H9 (cell line): ENCODE measurements around the gene VPS35L. TPM values are rescaled to one million over a fixed set of nuclear protein-coding genes. Genes with fewer than 3 reads are reported as not detected.

Experiments
- DNase-seq: peaks from one replicate; pipeline ENCODE4 v3.0.0-alpha.2; 2017
- H2AFZ ChIP-seq: one replicate; pipeline ENCODE4 v1.6.1; 2013; ENCODE audit warnings: mild to moderate bottlenecking, low read length, control low read depth, moderate library complexity
- H2AK5ac ChIP-seq: 2 replicates; pipeline ENCODE4 v1.6.1; 2013; ENCODE audit warnings: low read length, control low read depth, mixed read lengths; ENCODE audit not compliant: insufficient read length
- H2BK120ac ChIP-seq: one replicate; pipeline ENCODE4 v1.6.1; 2013; ENCODE audit warnings: low read depth, mild to moderate bottlenecking, low read length, control low read depth, inconsistent platforms; ENCODE audit not compliant: poor library complexity, severe bottlenecking
- H2BK12ac ChIP-seq: 2 replicates; pipeline ENCODE4 v1.6.1; 2013; ENCODE audit warnings: low read length, control low read depth, mixed read lengths, low read depth; ENCODE audit not compliant: insufficient read length
- H2BK15ac ChIP-seq: 2 replicates; pipeline ENCODE4 v1.6.1; 2013; ENCODE audit warnings: low read depth, low read length, control low read depth
- H2BK20ac ChIP-seq: one replicate; pipeline ENCODE4 v1.6.1; 2013; ENCODE audit warnings: low read depth, mild to moderate bottlenecking, low read length, control low read depth, inconsistent platforms; ENCODE audit not compliant: poor library complexity, severe bottlenecking
- H2BK5ac ChIP-seq: 2 replicates; pipeline ENCODE4 v1.6.1; 2013; ENCODE audit warnings: low read length, control low read depth, mixed read lengths; ENCODE audit not compliant: insufficient read length
- H3K14ac ChIP-seq: 2 replicates; pipeline ENCODE4 v1.6.1; 2013; ENCODE audit warnings: low read length, control low read depth; ENCODE audit not compliant: insufficient read depth
- H3K18ac ChIP-seq: 2 replicates; pipeline ENCODE4 v1.6.1; 2013; ENCODE audit warnings: low read depth, mild to moderate bottlenecking, mixed read lengths, low read length, control low read depth; ENCODE audit not compliant: insufficient read length
- H3K23ac ChIP-seq: 2 replicates; pipeline ENCODE4 v1.6.1; 2013; ENCODE audit warnings: low read length, control low read depth, mixed read lengths, low read depth; ENCODE audit not compliant: insufficient read length
- H3K23me2 ChIP-seq: 2 replicates; pipeline ENCODE4 v1.6.1; 2013; ENCODE audit warnings: low read depth, mild to moderate bottlenecking, mixed read lengths, low read length, control low read depth; ENCODE audit not compliant: insufficient read length, poor library complexity, severe bottlenecking
- H3K27ac ChIP-seq: 2 replicates; pipeline ENCODE4 v1.5.1; 2013; ENCODE audit warnings: low read length, control low read depth, mixed read lengths, low read depth; ENCODE audit not compliant: insufficient read length
- H3K27me3 ChIP-seq: 2 replicates; pipeline ENCODE4 v1.6.1; 2013; ENCODE audit warnings: low read length, control low read depth, inconsistent platforms; ENCODE audit not compliant: insufficient read depth
- H3K4ac ChIP-seq: 2 replicates; pipeline ENCODE4 v1.6.1; 2013; ENCODE audit warnings: low read depth, mild to moderate bottlenecking, control low read depth, inconsistent platforms, low read length, moderate library complexity
- H3K4me1 ChIP-seq: 2 replicates; pipeline ENCODE4 v1.6.1; 2013; ENCODE audit warnings: low read length, control low read depth, inconsistent platforms; ENCODE audit not compliant: insufficient read depth
- H3K4me2 ChIP-seq: 2 replicates; pipeline ENCODE4 v1.6.1; 2013; ENCODE audit warnings: low read length, control low read depth, mixed read lengths; ENCODE audit not compliant: insufficient read length, insufficient read depth
- H3K56ac ChIP-seq: 2 replicates; pipeline ENCODE4 v1.6.1; 2013; ENCODE audit warnings: low read depth, mild to moderate bottlenecking, mixed read lengths, low read length, control low read depth; ENCODE audit not compliant: insufficient read length
- H3K79me1 ChIP-seq: 2 replicates; pipeline ENCODE4 v1.6.1; 2013; ENCODE audit warnings: low read depth, mild to moderate bottlenecking, moderate library complexity, low read length, control low read depth, inconsistent platforms; ENCODE audit not compliant: insufficient read depth, poor library complexity, severe bottlenecking
- H3K79me2 ChIP-seq: 2 replicates; pipeline ENCODE4 v1.6.1; 2013; ENCODE audit warnings: low read length, control low read depth, inconsistent platforms; ENCODE audit not compliant: insufficient read depth
- H3K9ac ChIP-seq: 2 replicates; pipeline ENCODE4 v1.6.1; 2013; ENCODE audit warnings: low read length, control low read depth, mixed read lengths; ENCODE audit not compliant: insufficient read length; ENCODE audit errors: extremely low read depth
- H3K9me3 ChIP-seq: one replicate; pipeline ENCODE4 v1.6.1; 2013; ENCODE audit warnings: low read depth, low read length, inconsistent platforms; ENCODE audit not compliant: control insufficient read depth
- H3T11ph ChIP-seq: one replicate; pipeline ENCODE4 v1.6.1; 2013; ENCODE audit warnings: mild to moderate bottlenecking, low read length, control low read depth, inconsistent platforms
- H4K20me1 ChIP-seq: one replicate; pipeline ENCODE4 v1.6.1; 2013; ENCODE audit not compliant: control insufficient read depth, insufficient read length, insufficient read depth
- H4K5ac ChIP-seq: 2 replicates; pipeline ENCODE4 v1.6.1; 2013; ENCODE audit warnings: low read depth, mild to moderate bottlenecking, mixed read lengths, low read length, control low read depth; ENCODE audit not compliant: insufficient read length
- H4K8ac ChIP-seq: replicated peaks from 2 replicates; pipeline ENCODE4 v1.6.1; 2013; ENCODE audit warnings: low read length, control low read depth, mixed read lengths, low read depth; ENCODE audit not compliant: insufficient read length
- H4K91ac ChIP-seq: 2 replicates; pipeline ENCODE4 v1.6.1; 2013; ENCODE audit warnings: low read depth, mild to moderate bottlenecking, moderate library complexity, mixed read lengths, low read length, control low read depth; ENCODE audit not compliant: insufficient read length
- H3K27ac Mint-ChIP-seq, 3 experiments: 2 replicates in 2 of 3; 3 replicates in 1 of 3; pipeline ENCODE4 v1.8.0; 2020 to 2021; ENCODE audit warnings: mixed read lengths in 3 of 3, mild to moderate bottlenecking in 1 of 3, moderate library complexity in 1 of 3
- H3K27me3 Mint-ChIP-seq: 2 replicates; pipeline ENCODE4 v1.8.0; 2021; ENCODE audit warnings: low read depth, mild to moderate bottlenecking, moderate library complexity, mixed read lengths
- H3K36me3 Mint-ChIP-seq, 3 experiments: 2 replicates in 2 of 3; 3 replicates in 1 of 3; pipeline ENCODE4 v1.8.0; 2020 to 2021; ENCODE audit warnings: low read depth in 3 of 3, mixed read lengths in 3 of 3; ENCODE audit not compliant: insufficient read depth in 1 of 3
- H3K4me1 Mint-ChIP-seq, 2 experiments: 2 replicates each; pipeline ENCODE4 v1.8.0; 2020; ENCODE audit warnings: mixed read lengths in 2 of 2
- H3K4me3 Mint-ChIP-seq, 2 experiments: 2 replicates in 1 of 2; 3 replicates in 1 of 2; pipeline ENCODE4 v1.8.0; 2020 to 2021; ENCODE audit warnings: mild to moderate bottlenecking in 2 of 2, mixed read lengths in 2 of 2, moderate library complexity in 1 of 2
- H3K9me3 Mint-ChIP-seq, 2 experiments: 2 replicates in 1 of 2; 3 replicates in 1 of 2; pipeline ENCODE4 v1.8.0; 2020; ENCODE audit warnings: mild to moderate bottlenecking in 2 of 2, mixed read lengths in 2 of 2, moderate library complexity in 1 of 2
- CTCF ChIP-seq: fragments of 200-600 bp; sonication (generic); conservative IDR thresholded peaks from 3 replicates; pipeline ENCODE4 v1.8.0; 2021; ENCODE audit warnings: antibody characterized with exemption, mild to moderate bottlenecking
- WGBS: extraction: QIAGEN DNeasy Blood & Tissue Kit; methylation state at CpG from one replicate; pipeline ENCODE4 v1.1.7; 2013; ENCODE audit warnings: missing lambda C conversion rate, low lambda C conversion rate, mixed read lengths; ENCODE audit not compliant: insufficient read length; ENCODE audit errors: extremely low coverage; 5-methylcytosine and 5-hydroxymethylcytosine counted together
- total RNA-seq: library from RNA; stranded (reverse); gene quantifications from 2 replicates; pipeline ENCODE4 v1.2.1, GENCODE V29; 2021

Gene VPS35L
- total RNA-seq, 1 experiment from 2014 or later: 58.4 TPM

- Mint-ChIP-seq H3K9me3 (no peaks in the 10 kb centered on the region), H3K36me3 (peaks cover 2 to 45% (median 34%) of the 10 kb centered on the region in 3 experiments; a peak in 6 of 7 replicates), H3K4me1 (0 out of 4 replicates have a peak, but pooled peaks cover 0 to 3% of the 10 kb centered on the region in 2 experiments), H3K27ac (no peak overlapping the region), H3K4me3 (no peak overlapping the region), H3K27me3 (no peaks in the 10 kb centered on the region)
- Histone ChIP-seq H3K4ac (no peak overlapping the region), H2BK12ac (no peak overlapping the region), H4K8ac (no peak overlapping the region), H3K79me1 (no peaks in the 10 kb centered on the region), H2BK15ac (no peak overlapping the region), H4K91ac (no peak overlapping the region), H3K14ac (no peak overlapping the region), H3K4me1 (no peaks in the 10 kb centered on the region), H3K23ac (no peak overlapping the region), H3K9ac (no peak overlapping the region), H3K9me3 (no peaks in the 10 kb centered on the region), H3K27me3 (no peaks in the 10 kb centered on the region), H2BK5ac (no peak overlapping the region), H4K20me1 (no peaks in the 10 kb centered on the region), H3K27ac (no peak overlapping the region), H3T11ph (no peak overlapping the region), H2AK5ac (no peak overlapping the region), H2AFZ (no peak overlapping the region), H2BK120ac (no peak overlapping the region), H2BK20ac (no peak overlapping the region), H3K23me2 (no peaks in the 10 kb centered on the region), H3K18ac (no peak overlapping the region), H3K79me2 (no peaks in the 10 kb centered on the region), H3K56ac (no peak overlapping the region), H4K5ac (no peak overlapping the region), H3K4me2 (no peak overlapping the region)
- no peak for TF ChIP-seq CTCF
- no peak for DNase-seq
- no CpG with 5 or more reads among the region's 3 CpGs for WGBS
These were observed 94.5 kb downstream of the VPS35L start for GRCh38 chr16:19649980-19650379.
